IMR-90 (cell line): ENCODE measurements around the gene RNF212.

Source experiments
- BHLHE40 ChIP-seq: fragments of 150-350 bp; IDR thresholded peaks from 2 replicates; pipeline ENCODE4 v1.6.1; 2016; ENCODE audit warnings: mild to moderate bottlenecking, low read depth, low read length
- CEBPB ChIP-seq: IDR thresholded peaks from 2 replicates; pipeline ENCODE4 v1.6.1; 2012; ENCODE audit warnings: low read depth, low read length, improper control_type of control experiment
- CHD1 ChIP-seq: IDR thresholded peaks from 2 replicates; pipeline ENCODE4 v1.6.1; 2012; ENCODE audit warnings: low read depth, low read length, improper control_type of control experiment
- MAZ ChIP-seq: IDR thresholded peaks from 2 replicates; pipeline ENCODE4 v1.6.1; 2012; ENCODE audit warnings: low read depth, mild to moderate bottlenecking, low read length, improper control_type of control experiment, moderate library complexity, borderline replicate concordance
- MXI1 ChIP-seq: IDR thresholded peaks from 2 replicates; pipeline ENCODE4 v1.6.1; 2012; ENCODE audit warnings: low read depth, mild to moderate bottlenecking, low read length, moderate library complexity, borderline replicate concordance
- NFE2L2 ChIP-seq: fragments of 150-350 bp; IDR thresholded peaks from 2 replicates; pipeline ENCODE4 v1.6.1; 2016; ENCODE audit warnings: low read depth, mild to moderate bottlenecking, low read length
- POLR2A ChIP-seq: IDR thresholded peaks from 2 replicates; pipeline ENCODE4 v1.6.1; 2012; ENCODE audit warnings: mild to moderate bottlenecking, low read depth, low read length
- RAD21 ChIP-seq: IDR thresholded peaks from 2 replicates; pipeline ENCODE4 v1.6.1; 2012; ENCODE audit warnings: low read length, improper control_type of control experiment
- RCOR1 ChIP-seq: IDR thresholded peaks from 2 replicates; pipeline ENCODE4 v1.6.1; 2012; ENCODE audit warnings: mild to moderate bottlenecking, low read length, improper control_type of control experiment; ENCODE audit not compliant: insufficient replicate concordance
- USF2 ChIP-seq: fragments of 150-350 bp; IDR thresholded peaks from 2 replicates; pipeline ENCODE4 v1.6.1; 2017; ENCODE audit warnings: mild to moderate bottlenecking, antibody characterized with exemption, low read length, low read depth
- TF ChIP-seq, protein P1 (sequence below): conservative IDR thresholded peaks from 2 replicates; pipeline ENCODE4 v1.5.1; 2012; ENCODE audit warnings: mild to moderate bottlenecking, low read depth, low read length, improper control_type of control experiment

- TF ChIP-seq, protein P1, sequence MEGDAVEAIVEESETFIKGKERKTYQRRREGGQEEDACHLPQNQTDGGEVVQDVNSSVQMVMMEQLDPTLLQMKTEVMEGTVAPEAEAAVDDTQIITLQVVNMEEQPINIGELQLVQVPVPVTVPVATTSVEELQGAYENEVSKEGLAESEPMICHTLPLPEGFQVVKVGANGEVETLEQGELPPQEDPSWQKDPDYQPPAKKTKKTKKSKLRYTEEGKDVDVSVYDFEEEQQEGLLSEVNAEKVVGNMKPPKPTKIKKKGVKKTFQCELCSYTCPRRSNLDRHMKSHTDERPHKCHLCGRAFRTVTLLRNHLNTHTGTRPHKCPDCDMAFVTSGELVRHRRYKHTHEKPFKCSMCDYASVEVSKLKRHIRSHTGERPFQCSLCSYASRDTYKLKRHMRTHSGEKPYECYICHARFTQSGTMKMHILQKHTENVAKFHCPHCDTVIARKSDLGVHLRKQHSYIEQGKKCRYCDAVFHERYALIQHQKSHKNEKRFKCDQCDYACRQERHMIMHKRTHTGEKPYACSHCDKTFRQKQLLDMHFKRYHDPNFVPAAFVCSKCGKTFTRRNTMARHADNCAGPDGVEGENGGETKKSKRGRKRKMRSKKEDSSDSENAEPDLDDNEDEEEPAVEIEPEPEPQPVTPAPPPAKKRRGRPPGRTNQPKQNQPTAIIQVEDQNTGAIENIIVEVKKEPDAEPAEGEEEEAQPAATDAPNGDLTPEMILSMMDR, result no peak
- TF ChIP-seq CHD1, result no peak
- no peak for TF ChIP-seq POLR2A
- no peak for TF ChIP-seq RCOR1
- no peak for TF ChIP-seq MXI1
- no peak for TF ChIP-seq RAD21
- peak; percentile 58 for TF ChIP-seq BHLHE40
- TF ChIP-seq NFE2L2, result no peak
- TF ChIP-seq USF2, result peak; percentile 35; the same call in 1 of the 2 replicates
- no peak for TF ChIP-seq MAZ
- no peak for TF ChIP-seq CEBPB
These were observed 57.4 kb downstream of the RNF212 start for GRCh38 chr4:1055721-1056590.
